Measurements from ENCODE around the gene MACROD1.

- TF ChIP-seq EZH2 (IDR thresholded peaks at IDR 0.05; ENCODE audit: low read length) (no peak), CTCF (optimal IDR thresholded peaks at IDR 0.05 in 1 of 3, IDR thresholded peaks at IDR 0.05 in 1 of 3, conservative IDR thresholded peaks at IDR 0.05 in 1 of 3; ENCODE audit: extremely low read depth in 1 of 3, insufficient read depth in 2 of 3, low read length in 3 of 3) (no peak)
Measured at GRCh38 chr11:64095273-64095817, 70.6 kb downstream of the MACROD1 start.

All from keratinocyte (primary cell).